Activated CD8-positive, alpha-beta T cell treated with anti-CD3 and anti-CD28 coated beads for 36 hours (primary cell): Measurements from ENCODE around the gene ATP10A. TPM values are rescaled to one million over a fixed set of nuclear protein-coding genes. Genes with fewer than 3 reads are reported as not detected.

ENCODE experiments used
- ATAC-seq: fragments of 200-7000 bp; cut with Tn5 transposase; one replicate; pipeline ENCODE4 v1.10.0; 2021; ENCODE audit warnings: mild to moderate bottlenecking, moderate library complexity
- CTCF ChIA-PET: fragments of 350-600 bp; sonication (Branson Sonifier 250); formaldehyde crosslinking; loops from one replicate; lab custom pipeline; 2021; ENCODE audit warnings: antibody characterized with exemption; lab: Charles Lee
- POLR2A ChIA-PET: fragments of 350-600 bp; sonication (Branson Sonifier 250); formaldehyde crosslinking; loops from one replicate; lab custom pipeline; 2021; ENCODE audit warnings: antibody characterized with exemption; lab: Charles Lee
- DNase-seq: peaks from one replicate; pipeline ENCODE4 v3.0.0-alpha.2; 2020
- H3K27ac Mint-ChIP-seq: one replicate; pipeline ENCODE4 v1.8.0; 2021; ENCODE audit warnings: mild to moderate bottlenecking, mixed read lengths
- H3K27me3 Mint-ChIP-seq: one replicate; pipeline ENCODE4 v1.8.0; 2021; ENCODE audit warnings: mixed read lengths
- H3K36me3 Mint-ChIP-seq: one replicate; pipeline ENCODE4 v1.8.0; 2021; ENCODE audit warnings: low read depth, mixed read lengths
- H3K4me1 Mint-ChIP-seq: one replicate; pipeline ENCODE4 v1.8.0; 2021; ENCODE audit warnings: low read depth, mixed read lengths
- H3K4me3 Mint-ChIP-seq: one replicate; pipeline ENCODE4 v1.8.0; 2021; ENCODE audit warnings: mild to moderate bottlenecking, moderate library complexity, mixed read lengths
- H3K9me3 Mint-ChIP-seq: one replicate; pipeline ENCODE4 v1.8.0; 2021; ENCODE audit warnings: mixed read lengths
- CTCF ChIP-seq: fragments of 200-600 bp; IDR thresholded peaks from one replicate; pipeline ENCODE4 v1.8.0; 2022; ENCODE audit warnings: antibody characterized with exemption, mild to moderate bottlenecking
- intact Hi-C: fragments of 100-400 bp; cut with micrococcal nuclease; formaldehyde crosslinking; loops from one replicate; pipeline ENCODE4 v1.10.0; 2022
- total RNA-seq, 2 experiments: library from RNA; stranded (reverse); gene quantifications; one replicate each; pipeline ENCODE4 v1.2.3, GENCODE V29; 2021

ATP10A gene
- total RNA-seq, 2 experiments from 2014 or later, result 17.8 to 21.0 TPM

GRCh38 chr15:25691544-25692430, 171.3 kb downstream of the ATP10A start:
- no peak for ATAC-seq
- Mint-ChIP-seq H3K27me3 (no peaks in the 10 kb centered on the region), H3K36me3 (peaks cover 17% of the 10 kb centered on the region), H3K27ac (no peak overlapping the region), H3K9me3 (no peaks in the 10 kb centered on the region), H3K4me1 (no peaks in the 10 kb centered on the region), H3K4me3 (no peak overlapping the region)
- no peak for DNase-seq
- ChIA-PET CTCF (interaction anchor here (4.1 kb wide), 1 partner anchor 18 kb away, joined by 16 read pairs; no protein-coding TSS in a partner anchor), POLR2A (no interaction called here)
- no peak for TF ChIP-seq CTCF
- intact Hi-C loops, result no loop called here

DNA sequence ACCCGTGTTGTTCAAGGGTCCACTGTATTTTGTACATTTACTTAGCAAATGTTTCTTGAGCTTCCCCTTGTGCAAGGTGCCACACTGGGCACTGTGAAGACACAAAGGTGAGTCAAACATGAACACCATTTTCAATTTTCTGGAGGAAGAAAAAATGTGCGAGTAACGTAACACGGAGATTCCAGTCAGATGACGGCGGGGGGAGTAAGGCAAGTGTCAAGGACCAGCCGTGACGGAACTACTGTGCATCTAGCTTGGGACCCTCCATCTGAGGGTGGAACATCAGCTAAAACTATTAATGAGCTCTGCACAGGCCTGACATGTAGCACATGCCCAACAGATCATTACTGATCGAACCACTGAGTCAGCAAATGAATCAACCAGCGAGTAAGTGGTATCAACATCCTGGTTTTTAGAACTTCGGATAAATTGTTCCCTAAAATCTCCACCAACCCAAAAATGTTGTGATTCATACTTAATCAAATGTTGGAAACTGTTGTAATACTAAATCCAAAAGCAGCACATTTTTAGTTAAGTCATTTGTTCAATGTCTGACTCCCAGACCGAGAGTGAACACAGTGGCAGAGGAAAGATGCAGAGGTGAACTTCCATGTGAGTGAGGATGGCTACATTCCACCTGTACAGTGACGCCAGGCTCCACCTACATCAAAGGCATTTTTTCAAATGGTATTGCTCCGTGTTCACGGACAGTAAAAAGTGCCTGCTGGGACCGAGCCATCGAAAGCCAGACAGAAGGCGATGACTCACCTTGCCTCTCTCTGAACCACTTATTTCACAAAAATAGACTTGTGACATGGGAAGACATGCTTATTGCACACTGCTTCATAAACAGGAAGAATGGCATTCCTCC, 172.2 kb downstream of the ATP10A start:
- no peak for DNase-seq
- no peak overlapping the region for H3K4me3 Mint-ChIP-seq
- no peaks in the 10 kb centered on the region for H3K27me3 Mint-ChIP-seq
- TF ChIP-seq CTCF, result no peak
- CTCF ChIA-PET, result interaction anchor here (0.9 to 4.1 kb wide), 2 partner anchors 9 to 19 kb away, joined by 3 to 16 read pairs; no protein-coding TSS in a partner anchor
- POLR2A ChIA-PET, result no interaction called here
- no peaks in the 10 kb centered on the region for H3K4me1 Mint-ChIP-seq
- H3K36me3 Mint-ChIP-seq, result peaks cover 17% of the 10 kb centered on the region
- H3K27ac Mint-ChIP-seq, result no peak overlapping the region
- H3K9me3 Mint-ChIP-seq, result no peaks in the 10 kb centered on the region
- intact Hi-C loops, result no loop called here
- ATAC-seq, result no peak

- intact Hi-C loops, result no loop called here
- Mint-ChIP-seq H3K27me3 (no peaks in the 10 kb centered on the region), H3K4me1 (no peaks in the 10 kb centered on the region), H3K4me3 (no peak overlapping the region), H3K9me3 (no peaks in the 10 kb centered on the region), H3K36me3 (peaks cover 22% of the 10 kb centered on the region), H3K27ac (no peak overlapping the region)
- POLR2A ChIA-PET, result no interaction called here
- DNase-seq, result no peak
- no peak for ATAC-seq
- no peak for TF ChIP-seq CTCF
- CTCF ChIA-PET, result interaction anchor here (4.1 kb wide), 1 partner anchor 21 kb away, joined by 16 read pairs; no protein-coding TSS in a partner anchor
Measured at GRCh38 chr15:25689592-25689991, 173.5 kb downstream of the ATP10A start.

DNA sequence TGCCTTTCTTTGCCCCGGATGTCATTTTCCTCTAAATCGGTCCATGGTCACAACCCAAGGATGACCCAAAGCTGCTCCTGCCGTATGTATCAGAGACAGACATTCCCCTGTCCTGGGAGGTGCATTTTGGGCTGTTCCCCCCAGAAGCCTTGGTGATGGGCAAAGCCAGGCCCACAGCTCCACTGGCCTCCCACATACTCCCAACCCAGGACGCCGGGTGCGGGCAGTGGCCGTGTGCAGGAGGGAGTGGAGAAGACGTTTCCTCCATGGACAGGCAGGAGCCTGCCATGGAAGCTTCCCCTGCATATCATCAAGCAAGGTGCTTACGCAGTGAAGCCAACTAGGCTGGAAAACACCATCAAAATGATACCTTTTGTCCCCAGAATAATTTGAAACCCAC, 175.0 kb downstream of the ATP10A start:
- Mint-ChIP-seq H3K4me1 (no peaks in the 10 kb centered on the region), H3K27ac (no peak overlapping the region), H3K36me3 (peaks cover 27% of the 10 kb centered on the region), H3K4me3 (no peak overlapping the region), H3K27me3 (no peaks in the 10 kb centered on the region), H3K9me3 (no peaks in the 10 kb centered on the region)
- DNase-seq (no peak), ATAC-seq (no peak)
- no peak for TF ChIP-seq CTCF
- ChIA-PET POLR2A (no interaction called here), CTCF (interaction anchor here (0.6 to 4.1 kb wide), 2 partner anchors 22 to 24 kb away, joined by 3 to 16 read pairs; no protein-coding TSS in a partner anchor)
- intact Hi-C loops, result no loop called here
